CD4-positive, alpha-beta memory T cell (primary cell): ENCODE results near the gene UBAC1. TPM values are rescaled to one million over a fixed set of nuclear protein-coding genes. Genes with fewer than 3 reads are reported as not detected.

Source experiments
- CTCF ChIA-PET: fragments of 350-600 bp; sonication (Branson Sonifier 250); formaldehyde crosslinking; loops from one replicate; lab custom pipeline; 2021; ENCODE audit warnings: inconsistent platforms; ENCODE audit not compliant: partially characterized antibody; lab: Charles Lee
- POLR2A ChIA-PET: fragments of 350-600 bp; sonication (Branson Sonifier 250); formaldehyde crosslinking; loops from one replicate; lab custom pipeline; 2021; ENCODE audit not compliant: partially characterized antibody; lab: Charles Lee
- DNase-seq, 5 donors: peaks; one replicate each; pipeline versions ENCODE4 v3.0.0 to v3.0.0-alpha.2; 2020 to 2022; ENCODE audit warnings: mixed read lengths in 1 of 5
- H3K27ac ChIP-seq: one replicate; pipeline ENCODE4 v1.7.0; 2013; ENCODE audit warnings: low read depth, low read length
- H3K27me3 ChIP-seq: 2 replicates; pipeline ENCODE4 v1.7.0; 2013; ENCODE audit warnings: mild to moderate bottlenecking, low read length, moderate library complexity; ENCODE audit not compliant: insufficient read depth
- H3K36me3 ChIP-seq: 2 replicates; pipeline ENCODE4 v1.7.0; 2013; ENCODE audit warnings: mild to moderate bottlenecking, low read length, moderate library complexity; ENCODE audit not compliant: insufficient read depth
- H3K4me1 ChIP-seq: 2 replicates; pipeline ENCODE4 v1.7.0; 2013; ENCODE audit warnings: mild to moderate bottlenecking, low read length, moderate library complexity; ENCODE audit not compliant: insufficient read depth
- H3K4me3 ChIP-seq, 2 donors: one replicate each; pipeline ENCODE4 v1.7.0; 2013; ENCODE audit warnings: low read length in 2 of 2, mild to moderate bottlenecking in 1 of 2
- H3K9me3 ChIP-seq, 2 donors: one replicate each; pipeline ENCODE4 v1.7.0; 2013; ENCODE audit warnings: low read length in 2 of 2, control low read depth in 1 of 2; ENCODE audit not compliant: control insufficient read depth in 1 of 2
- H3K27ac Mint-ChIP-seq, 7 donors: one replicate each; pipeline ENCODE4 v1.8.0; 2020 to 2021; ENCODE audit warnings: mixed read lengths in 7 of 7, mild to moderate bottlenecking in 6 of 7, inconsistent platforms in 3 of 7, moderate library complexity in 3 of 7
- H3K27me3 Mint-ChIP-seq, 2 donors: one replicate each; pipeline ENCODE4 v1.8.0; 2020 to 2021; ENCODE audit warnings: mixed read lengths in 2 of 2
- H3K36me3 Mint-ChIP-seq, 2 donors: one replicate each; pipeline ENCODE4 v1.8.0; 2020 to 2021; ENCODE audit warnings: mixed read lengths in 2 of 2, inconsistent platforms in 1 of 2, mild to moderate bottlenecking in 1 of 2
- H3K4me1 Mint-ChIP-seq, 4 donors: one replicate each; pipeline ENCODE4 v1.8.0; 2020 to 2021; ENCODE audit warnings: mixed read lengths in 4 of 4, mild to moderate bottlenecking in 1 of 4
- H3K4me3 Mint-ChIP-seq, 8 donors: one replicate each; pipeline ENCODE4 v1.8.0; 2020 to 2021; ENCODE audit warnings: mixed read lengths in 8 of 8, mild to moderate bottlenecking in 7 of 8, moderate library complexity in 6 of 8, inconsistent platforms in 3 of 8
- H3K9me3 Mint-ChIP-seq, 8 donors: one replicate each; pipeline ENCODE4 v1.8.0; 2020 to 2021; ENCODE audit warnings: mixed read lengths in 8 of 8, mild to moderate bottlenecking in 5 of 8, inconsistent platforms in 3 of 8, moderate library complexity in 1 of 8
- intact Hi-C: fragments of 100-400 bp; cut with micrococcal nuclease; formaldehyde crosslinking; loops from one replicate; pipeline ENCODE4 v1.15.1; 2023
- polyA plus RNA-seq, 2 donors: library from polyadenylated mRNA; unstranded; fragments of 300-500 nt; fragmentation: Illumina TruSeq; gene quantifications; one replicate each; pipeline ENCODE4 v1.2.3, GENCODE V29; 2021
- total RNA-seq, 2 experiments: library from RNA; stranded (reverse); gene quantifications; one replicate each; pipeline ENCODE4 v1.2.3, GENCODE V29; 2021

Gene UBAC1
- total and polyA plus RNA-seq, 4 experiments from 2014 or later = 23.0 to 32.8 (median 28.1) TPM

DNA sequence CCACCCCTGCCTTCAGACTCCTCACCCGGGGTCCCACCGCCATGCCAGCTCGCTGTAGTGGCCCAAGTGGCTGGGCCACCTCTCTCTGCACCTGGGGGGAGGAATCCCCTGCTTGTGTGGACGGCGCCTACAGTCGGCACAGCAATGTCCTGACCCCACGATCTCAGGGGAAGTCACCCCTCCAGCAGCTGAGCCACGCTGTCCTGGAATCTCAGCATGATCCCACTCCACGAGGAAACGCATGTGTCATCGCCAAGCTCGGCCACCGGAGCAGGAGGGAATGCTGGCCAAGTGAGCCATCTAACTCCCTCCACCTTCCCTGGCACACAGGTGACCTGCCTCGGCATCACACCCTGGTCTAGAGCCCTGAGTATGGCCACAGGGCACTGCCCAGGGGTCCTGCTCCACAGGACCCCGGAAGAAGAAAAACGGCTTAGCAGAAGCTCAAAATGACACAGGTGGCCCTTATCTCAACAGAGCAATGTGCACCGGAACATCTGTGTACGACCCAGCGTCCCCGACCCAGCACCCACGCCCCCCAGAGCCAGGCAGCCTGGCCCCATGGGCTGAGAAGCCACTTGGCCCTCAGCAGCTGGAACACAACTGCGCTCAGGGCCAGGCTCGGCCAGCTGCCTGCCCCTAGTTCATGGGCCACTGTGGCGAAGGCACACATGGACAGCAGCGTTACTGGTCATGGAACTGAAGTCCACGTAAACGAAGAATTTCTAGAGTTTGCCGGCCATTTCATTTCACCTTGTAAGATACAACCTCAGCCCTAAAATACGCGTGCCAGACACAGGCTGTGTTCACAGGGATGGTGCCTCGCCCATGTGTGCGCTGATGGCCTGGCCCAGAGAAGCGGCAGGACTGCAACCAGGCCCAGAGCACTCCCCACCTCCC, 30.5 kb downstream of the UBAC1 start:
- Mint-ChIP-seq H3K36me3 (peaks cover 19 to 36% of the 10 kb centered on the region in 2 donors), H3K4me1 (peaks cover 3 to 12% (median 4%) of the 10 kb centered on the region in 4 donors), H3K4me3 (no peak overlapping the region), H3K27ac (peak overlapping the region in 1 of 7 donors; percentile 22), H3K27me3 (no peaks in the 10 kb centered on the region), H3K9me3 (no peaks in the 10 kb centered on the region)
- CTCF ChIA-PET = no interaction called here
- POLR2A ChIA-PET = no interaction called here
- Histone ChIP-seq H3K27ac (no peak overlapping the region), H3K4me1 (peaks cover 2% of the 10 kb centered on the region), H3K4me3 (no peak overlapping the region), H3K9me3 (no peaks in the 10 kb centered on the region), H3K36me3 (peaks cover 22% of the 10 kb centered on the region), H3K27me3 (no peaks in the 10 kb centered on the region)
- intact Hi-C loops = no loop called here
- no peak for DNase-seq

GRCh38 chr9:135929656-135930445, 31.3 kb downstream of the UBAC1 start:
- H3K9me3 ChIP-seq = no peaks in the 10 kb centered on the region
- H3K27ac ChIP-seq = no peak overlapping the region
- H3K4me3 Mint-ChIP-seq = no peak overlapping the region
- intact Hi-C loops = no loop called here
- H3K36me3 Mint-ChIP-seq = peaks cover 15 to 27% of the 10 kb centered on the region in 2 donors
- no peak for DNase-seq
- H3K4me3 ChIP-seq = no peak overlapping the region
- no peaks in the 10 kb centered on the region for H3K27me3 Mint-ChIP-seq
- H3K4me1 ChIP-seq = peaks cover 10% of the 10 kb centered on the region
- no peaks in the 10 kb centered on the region for H3K27me3 ChIP-seq
- POLR2A ChIA-PET = no interaction called here
- no peak overlapping the region for H3K27ac Mint-ChIP-seq
- CTCF ChIA-PET = no interaction called here
- peaks cover 17% of the 10 kb centered on the region for H3K36me3 ChIP-seq
- no peaks in the 10 kb centered on the region for H3K9me3 Mint-ChIP-seq
- H3K4me1 Mint-ChIP-seq = peaks cover 3 to 21% (median 8%) of the 10 kb centered on the region in 4 donors

DNA sequence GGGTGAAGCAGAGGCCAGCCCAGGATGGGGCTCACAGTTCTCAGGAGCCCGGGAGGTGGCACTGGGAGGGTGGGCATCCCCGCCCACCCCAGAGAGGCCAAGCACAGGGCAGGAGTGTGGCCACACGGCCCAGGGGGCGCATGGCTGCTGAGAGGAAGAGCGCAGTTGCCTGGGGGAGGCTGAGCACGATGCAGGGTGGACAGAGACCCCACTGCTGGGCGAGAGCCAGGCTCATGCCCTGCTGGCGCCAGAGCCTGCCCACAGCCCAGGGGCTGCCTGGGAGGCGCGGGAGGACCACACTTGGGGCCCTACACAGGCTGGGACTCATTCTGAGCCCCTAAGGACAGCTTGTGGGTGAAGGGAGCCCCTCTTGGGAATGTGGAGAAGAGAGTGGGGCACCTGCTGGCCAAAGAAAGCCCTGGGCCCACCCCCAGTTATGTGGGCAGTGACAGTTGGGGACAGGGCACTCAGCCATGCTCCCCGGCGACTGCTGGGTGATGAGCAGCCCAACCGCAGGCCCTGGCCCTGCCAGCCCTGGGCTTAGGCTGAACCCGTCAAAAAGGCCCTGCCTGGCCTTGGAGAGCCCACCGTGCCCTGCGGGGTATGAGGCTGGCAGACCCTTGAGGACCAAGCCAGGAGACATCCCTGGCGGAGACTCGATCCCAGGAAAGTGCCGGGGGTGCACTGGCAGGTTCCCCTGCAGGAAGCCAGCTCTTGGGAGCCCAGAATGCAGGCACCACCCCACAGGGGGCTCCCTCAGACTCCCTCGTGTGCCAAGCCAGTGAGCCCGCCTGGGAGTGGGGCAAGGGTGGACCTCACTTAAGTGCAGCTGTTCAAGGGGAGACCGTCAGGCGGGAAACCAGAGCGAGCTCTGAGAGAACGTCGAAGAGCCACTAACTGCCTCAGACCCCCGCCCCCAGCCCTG, 32.2 kb downstream of the UBAC1 start:
- CTCF ChIA-PET = no interaction called here
- POLR2A ChIA-PET = no interaction called here
- Mint-ChIP-seq H3K4me1 (peaks cover 3 to 28% (median 9%) of the 10 kb centered on the region in 4 donors), H3K4me3 (no peak overlapping the region), H3K27me3 (no peaks in the 10 kb centered on the region), H3K9me3 (no peaks in the 10 kb centered on the region), H3K36me3 (peaks cover 15 to 24% of the 10 kb centered on the region in 2 donors), H3K27ac (no peak overlapping the region)
- H3K4me1 ChIP-seq = peaks cover 10% of the 10 kb centered on the region
- no peak overlapping the region for H3K27ac ChIP-seq
- no peak for DNase-seq
- H3K4me3 ChIP-seq = no peak overlapping the region
- H3K36me3 ChIP-seq = peaks cover 15% of the 10 kb centered on the region
- H3K27me3 ChIP-seq = no peaks in the 10 kb centered on the region
- H3K9me3 ChIP-seq = no peaks in the 10 kb centered on the region
- intact Hi-C loops = no loop called here

- DNase-seq = no peak
- Mint-ChIP-seq H3K9me3 (no peaks in the 10 kb centered on the region), H3K27ac (no peak overlapping the region), H3K4me1 (peaks cover 3 to 28% (median 9%) of the 10 kb centered on the region in 4 donors), H3K4me3 (no peak overlapping the region), H3K27me3 (no peaks in the 10 kb centered on the region), H3K36me3 (peaks cover 12 to 17% of the 10 kb centered on the region in 2 donors)
- no peak overlapping the region for H3K4me3 ChIP-seq
- H3K27me3 ChIP-seq = no peaks in the 10 kb centered on the region
- intact Hi-C loops = no loop called here
- POLR2A ChIA-PET = no interaction called here
- peaks cover 10% of the 10 kb centered on the region for H3K4me1 ChIP-seq
- H3K27ac ChIP-seq = no peak overlapping the region
- peaks cover 9% of the 10 kb centered on the region for H3K36me3 ChIP-seq
- CTCF ChIA-PET = no interaction called here
- H3K9me3 ChIP-seq = no peaks in the 10 kb centered on the region
Observed at GRCh38 chr9:135928074-135928730, 33.0 kb downstream of the UBAC1 start.

- Histone ChIP-seq H3K27ac (no peak overlapping the region), H3K9me3 (no peaks in the 10 kb centered on the region), H3K4me1 (peaks cover 10% of the 10 kb centered on the region), H3K27me3 (no peaks in the 10 kb centered on the region), H3K4me3 (no peak overlapping the region), H3K36me3 (peaks cover under 1% of the 10 kb centered on the region)
- intact Hi-C loops = no loop called here
- Mint-ChIP-seq H3K9me3 (no peaks in the 10 kb centered on the region), H3K36me3 (peaks cover 8 to 12% of the 10 kb centered on the region in 2 donors), H3K4me3 (peak overlapping the region in 1 of 8 donors; percentile 41), H3K4me1 (peaks cover 3 to 28% (median 9%) of the 10 kb centered on the region in 4 donors), H3K27me3 (no peaks in the 10 kb centered on the region), H3K27ac (no peak overlapping the region)
- POLR2A ChIA-PET = no interaction called here
- CTCF ChIA-PET = no interaction called here
- no peak for DNase-seq
Observed at GRCh38 chr9:135927195-135928013, 33.8 kb downstream of the UBAC1 start.
